HG03103 (cell line): ENCODE measurements around the gene STYXL1.
"Not testable (repeated sequence)": the region's sequence is repeated elsewhere in the genome, so short reads cannot be mapped to it uniquely, and the experiment has no call there.

Experiments used
- ATAC-seq: cut with Tn5 transposase; IDR thresholded peaks from one replicate; pipeline ENCODE4 v1.9.1; 2021; ENCODE audit warnings: low read depth; ENCODE audit not compliant: unreplicated experiment

STYXL1 gene

GRCh38 chr7:76040126-76040525 lies 7.7 kb downstream of the STYXL1 start:
- ATAC-seq = no peak

- no peak for ATAC-seq
Observed at GRCh38 chr7:76037310-76037709, 10.5 kb downstream of the STYXL1 start.

GRCh38 chr7:76031964-76032363 lies 15.8 kb downstream of the STYXL1 start:
- ATAC-seq = no peak

GRCh38 chr7:76029682-76030081 lies 18.1 kb downstream of the STYXL1 start:
- ATAC-seq = not testable (repeated sequence)

- ATAC-seq = no peak
Observed at GRCh38 chr7:76023002-76023401, 24.8 kb downstream of the STYXL1 start.

GRCh38 chr7:76022026-76022780 lies 25.6 kb downstream of the STYXL1 start:
- no peak for ATAC-seq

GRCh38 chr7:76020031-76020714 lies 27.6 kb downstream of the STYXL1 start:
- no peak for ATAC-seq

GRCh38 chr7:76018520-76018919 lies 29.3 kb downstream of the STYXL1 start:
- ATAC-seq = not testable (repeated sequence)

- ATAC-seq = no peak
Observed at GRCh38 chr7:76016191-76016947, 31.4 kb downstream of the STYXL1 start.

GRCh38 chr7:76011442-76011861 lies 36.3 kb downstream of the STYXL1 start:
- ATAC-seq = no peak

- no peak for ATAC-seq
Observed at GRCh38 chr7:76009672-76010600, 37.9 kb downstream of the STYXL1 start.

- no peak for ATAC-seq
Observed at GRCh38 chr7:76008156-76008687, 39.6 kb downstream of the STYXL1 start.

- ATAC-seq = not testable (repeated sequence)
Observed at GRCh38 chr7:76005004-76005403, 42.8 kb downstream of the STYXL1 start.

- no peak for ATAC-seq
Observed at GRCh38 chr7:76003351-76003750, 44.4 kb downstream of the STYXL1 start.

- no peak for ATAC-seq
Observed at GRCh38 chr7:76002822-76003221, 45.0 kb downstream of the STYXL1 start.

GRCh38 chr7:76002139-76002538 lies 45.7 kb downstream of the STYXL1 start:
- no peak for ATAC-seq

GRCh38 chr7:76000566-76000965 lies 47.2 kb downstream of the STYXL1 start:
- no peak for ATAC-seq

GRCh38 chr7:75998038-75998437 lies 49.8 kb downstream of the STYXL1 start:
- ATAC-seq = no peak

GRCh38 chr7:75996476-75996875 lies 51.3 kb downstream of the STYXL1 start:
- no peak for ATAC-seq

- no peak for ATAC-seq
Observed at GRCh38 chr7:75995996-75996395, 51.8 kb downstream of the STYXL1 start.
